GM12874 (cell line): Measurements from ENCODE around the gene EYS.

ENCODE experiments used
- CTCF ChIP-seq: IDR thresholded peaks from 2 replicates; pipeline ENCODE4 v1.5.1; 2011; ENCODE audit warnings: low read depth, mild to moderate bottlenecking, control low read depth, low read length, moderate library complexity; ENCODE audit not compliant: insufficient read depth

The EYS gene

DNA sequence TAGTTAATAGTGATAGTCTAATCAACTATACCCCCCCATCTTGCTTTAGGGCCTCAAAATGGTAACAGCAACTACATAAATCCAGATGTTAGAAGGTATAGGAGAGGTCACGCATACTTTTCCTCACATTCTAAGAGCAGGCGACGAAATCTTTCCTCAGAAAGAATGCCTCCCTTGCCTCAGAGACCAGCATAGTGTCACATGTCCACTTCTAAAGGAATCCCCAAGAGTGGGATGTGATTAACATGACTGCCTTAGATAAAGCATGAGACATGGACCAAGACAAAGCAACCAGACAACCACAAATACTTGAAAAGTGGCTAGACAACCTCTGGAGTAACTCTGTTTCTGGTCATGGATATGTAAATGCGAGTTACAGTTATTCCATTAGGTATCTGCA lies 710.7 kb downstream of the EYS start:
- TF ChIP-seq CTCF, result no peak

GRCh38 chr6:64990652-64991304 lies 716.2 kb downstream of the EYS start:
- no peak for TF ChIP-seq CTCF

GRCh38 chr6:64988148-64988547 lies 718.9 kb downstream of the EYS start:
- no peak for TF ChIP-seq CTCF

GRCh38 chr6:64987066-64987465 lies 720.0 kb downstream of the EYS start:
- TF ChIP-seq CTCF, result no peak

GRCh38 chr6:64985726-64986125 lies 721.3 kb downstream of the EYS start:
- TF ChIP-seq CTCF, result no peak

DNA sequence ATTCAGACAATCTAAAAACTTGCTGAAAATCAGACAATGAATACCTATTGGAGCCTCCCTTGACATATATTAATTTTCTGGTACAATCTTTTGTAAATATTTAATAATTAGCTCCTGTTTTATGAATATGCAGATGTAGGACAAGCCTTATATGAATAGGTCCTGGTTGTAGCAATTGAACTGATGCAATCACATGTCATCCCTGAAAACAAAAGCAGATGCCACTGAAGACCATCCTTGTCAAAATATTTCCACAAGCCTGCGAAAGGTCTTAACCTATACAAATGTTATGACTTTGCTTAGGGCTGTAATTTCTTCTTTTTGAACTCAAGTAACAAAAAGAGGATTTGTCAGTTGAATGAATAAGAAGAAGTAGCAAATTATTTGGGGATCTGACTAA lies 722.1 kb downstream of the EYS start:
- TF ChIP-seq CTCF, result no peak

GRCh38 chr6:64983089-64983488 lies 723.9 kb downstream of the EYS start:
- TF ChIP-seq CTCF, result no peak

- no peak for TF ChIP-seq CTCF
These were observed 733.9 kb downstream of the EYS start for GRCh38 chr6:64973142-64973541.
